ENCODE data around the gene CARNS1. TPM values are rescaled to one million over a fixed set of nuclear protein-coding genes. Genes with fewer than 3 reads are reported as not detected.

The CARNS1 gene
- total RNA-seq, 1 donor from 2014 or later = 78.4 TPM

DNA sequence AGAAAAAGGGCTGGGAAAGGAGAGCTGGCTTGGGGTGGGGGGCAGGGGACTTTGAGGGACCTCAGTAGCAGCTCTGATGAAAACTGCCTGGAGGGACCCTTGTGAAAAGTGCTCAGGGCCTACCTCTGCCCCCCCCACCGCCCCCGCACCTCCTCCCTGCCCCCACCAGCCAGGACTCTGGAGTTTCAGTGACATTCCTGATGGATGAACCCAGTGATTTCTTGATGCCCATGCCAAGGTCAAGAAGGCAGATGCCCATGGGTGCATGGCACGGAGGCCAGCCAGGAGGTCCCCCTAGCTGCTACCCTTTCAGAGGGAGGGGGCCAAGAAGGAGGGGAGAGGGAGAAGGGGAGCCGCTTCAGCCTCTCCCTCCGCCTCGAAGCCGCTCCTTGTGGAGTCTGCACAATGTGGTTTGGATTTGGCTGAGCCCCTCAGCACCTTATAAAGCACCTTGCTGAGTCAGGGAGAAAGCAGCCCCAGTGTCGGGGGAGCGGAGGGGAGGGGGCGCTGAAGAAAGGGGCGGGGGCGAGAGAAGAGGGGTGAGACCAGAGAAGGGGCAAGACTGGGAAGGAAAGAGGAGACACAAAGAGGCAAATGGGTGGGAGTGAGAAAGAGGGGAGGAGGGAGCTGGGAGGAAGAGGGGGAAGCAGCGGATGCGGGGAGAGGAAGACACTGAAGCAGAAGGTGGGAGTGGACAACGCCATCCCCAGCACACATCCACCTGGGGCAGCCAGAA lies 40.0 kb upstream of the CARNS1 start:
- no peak for DNase-seq (ENCODE audit: low spot score)

DNA sequence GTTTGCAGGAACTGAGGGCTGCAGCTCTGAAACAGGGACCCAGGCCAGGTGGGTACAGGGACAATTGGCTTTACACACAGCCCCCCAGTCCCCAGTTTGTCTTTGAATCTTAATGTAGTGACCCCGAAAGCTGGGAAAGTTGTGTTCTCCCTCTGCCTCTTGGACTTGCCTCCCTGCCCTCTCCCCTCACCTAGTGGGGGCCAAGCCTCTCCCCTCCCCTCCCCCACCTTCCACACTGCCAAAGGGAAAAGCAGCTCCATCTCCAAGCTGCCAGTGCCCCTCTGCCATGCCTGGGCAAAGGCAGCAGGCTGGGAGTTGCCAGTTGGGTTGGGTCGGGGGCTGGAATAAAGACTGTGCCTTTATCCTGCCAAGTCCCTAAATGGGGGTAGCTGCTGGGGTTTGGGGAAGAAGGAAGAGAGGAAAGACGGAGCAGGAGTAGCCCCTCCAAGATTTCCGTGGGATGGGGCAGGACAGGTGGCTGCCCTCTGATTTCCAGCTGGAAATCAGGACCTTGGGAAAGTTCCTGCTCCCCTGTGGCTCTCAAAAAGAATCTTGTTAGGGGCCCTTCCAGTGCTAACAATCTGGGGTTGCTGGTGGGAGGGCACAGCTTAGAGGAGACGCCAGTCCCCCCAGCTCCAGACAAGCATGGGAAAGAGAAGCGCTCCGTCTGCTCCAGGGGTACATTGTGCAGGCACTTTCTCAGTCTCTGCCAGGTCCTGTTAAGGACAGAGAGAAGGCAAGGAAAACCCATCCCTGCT lies 39.2 kb upstream of the CARNS1 start:
- DNase-seq (ENCODE audit: low spot score) = no peak

DNA sequence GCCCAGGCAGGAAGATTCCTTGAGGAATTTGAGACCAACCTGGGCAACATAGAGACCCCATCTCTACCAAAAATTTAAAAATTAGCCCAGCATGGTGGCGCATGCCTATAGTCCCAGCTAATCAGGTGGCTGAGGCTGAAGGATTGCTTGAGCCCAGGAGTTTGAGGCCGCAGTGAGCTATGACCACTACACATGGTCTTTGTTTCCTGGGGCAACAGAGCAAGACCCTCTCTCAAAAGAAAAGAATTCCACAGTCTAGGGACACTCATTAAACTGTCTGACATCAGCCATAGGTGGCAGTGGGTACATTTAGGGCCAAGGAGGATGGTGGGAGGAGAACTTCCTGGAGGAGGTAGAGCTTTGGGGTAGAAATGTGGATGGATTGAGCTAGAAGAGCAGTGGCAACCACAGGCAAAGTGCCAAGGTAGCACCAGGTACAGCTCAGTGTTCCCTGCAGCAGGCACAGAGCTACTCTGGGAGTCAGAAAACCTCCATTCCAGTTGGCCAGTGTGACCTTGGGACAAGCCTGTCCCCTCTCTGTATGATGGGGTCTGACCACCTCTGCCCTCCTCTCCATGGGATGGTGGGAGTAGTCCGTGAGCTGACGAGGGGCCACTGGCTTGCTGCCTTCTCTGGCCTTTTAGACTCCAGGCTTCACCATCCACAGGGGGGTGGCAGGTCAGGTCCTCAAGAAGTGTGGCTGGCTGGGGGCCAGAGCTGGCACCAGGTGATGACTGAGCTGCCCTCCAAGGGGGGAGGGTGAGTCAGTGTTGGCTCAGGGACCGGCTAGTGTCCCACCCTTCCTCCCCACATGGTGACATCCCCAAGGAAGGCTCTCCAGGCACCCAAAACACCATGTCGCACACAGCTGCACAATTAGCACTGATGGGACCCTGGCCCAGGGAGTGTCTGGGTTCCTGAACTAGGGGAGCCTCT lies 38.3 kb upstream of the CARNS1 start:
- no peak for DNase-seq (ENCODE audit: low spot score)

DNA sequence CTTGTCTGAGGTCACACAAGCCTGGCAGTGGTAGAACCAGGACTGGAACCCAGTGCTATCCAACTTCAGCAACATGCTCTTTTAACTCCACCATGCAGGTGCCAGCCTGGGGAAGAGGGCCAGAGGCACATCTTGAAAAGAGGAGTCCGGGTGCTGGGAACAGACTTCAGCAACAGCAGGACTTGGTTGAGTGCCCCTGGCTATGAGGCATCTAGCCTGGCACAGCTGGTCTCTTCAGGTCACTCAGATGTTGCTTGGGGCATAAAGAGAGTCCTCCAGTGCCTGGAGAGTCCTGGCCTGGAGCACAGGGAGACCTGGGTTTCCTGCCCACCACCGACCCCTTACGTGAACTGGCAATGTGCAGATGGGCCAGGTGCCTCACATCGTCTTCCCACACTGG lies 36.9 kb upstream of the CARNS1 start:
- no peak for DNase-seq (ENCODE audit: low spot score)

DNA sequence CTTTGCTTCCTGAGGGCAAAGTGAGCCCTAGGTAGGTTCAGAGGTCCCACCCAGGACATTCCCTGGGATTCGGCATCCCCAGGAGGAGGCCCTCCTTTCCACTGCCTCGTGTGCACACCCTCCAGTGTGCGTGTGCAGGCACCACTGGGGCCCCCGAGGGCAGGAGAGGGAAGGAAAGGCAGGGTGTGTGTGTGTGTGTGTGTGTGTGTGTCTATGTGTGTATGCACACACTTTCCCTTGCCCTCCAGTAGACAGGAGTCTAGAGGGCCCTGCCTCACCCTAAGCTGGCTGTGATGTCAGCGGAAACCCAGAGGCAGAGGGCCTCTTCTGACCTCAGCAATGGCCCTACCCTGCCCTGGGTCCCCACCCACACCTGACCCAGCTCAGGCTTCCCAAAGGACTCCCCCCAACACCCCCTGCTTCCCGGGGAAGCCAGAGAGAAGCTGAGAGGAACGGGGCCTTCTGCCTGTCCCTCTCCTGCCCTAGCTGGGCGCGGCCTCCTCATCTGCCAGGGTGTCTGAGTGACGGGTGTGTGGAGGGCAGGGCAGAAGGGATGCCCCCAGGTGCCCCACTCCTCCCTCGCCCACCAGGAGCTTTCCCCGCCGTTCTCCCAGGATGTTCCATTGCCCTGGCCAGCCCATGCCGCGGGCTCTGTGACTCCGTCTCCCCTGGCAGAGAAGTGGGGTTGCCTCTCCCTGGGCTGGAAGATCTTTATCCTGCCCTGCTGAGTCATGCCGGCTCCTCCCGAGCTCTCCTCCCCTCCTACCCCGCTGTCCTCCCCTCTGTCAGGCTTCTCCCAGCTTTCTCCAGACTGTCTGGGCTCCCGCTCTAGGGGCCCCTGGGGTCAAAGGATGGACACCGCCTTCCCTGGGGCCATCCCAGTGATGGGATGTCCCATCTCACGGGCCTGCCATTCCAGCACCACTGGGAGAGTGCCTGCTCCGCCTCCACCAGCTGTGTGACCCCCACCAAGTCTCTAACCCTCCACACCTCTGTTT lies 36.1 kb upstream of the CARNS1 start:
- DNase-seq (ENCODE audit: low spot score) = no peak

DNA sequence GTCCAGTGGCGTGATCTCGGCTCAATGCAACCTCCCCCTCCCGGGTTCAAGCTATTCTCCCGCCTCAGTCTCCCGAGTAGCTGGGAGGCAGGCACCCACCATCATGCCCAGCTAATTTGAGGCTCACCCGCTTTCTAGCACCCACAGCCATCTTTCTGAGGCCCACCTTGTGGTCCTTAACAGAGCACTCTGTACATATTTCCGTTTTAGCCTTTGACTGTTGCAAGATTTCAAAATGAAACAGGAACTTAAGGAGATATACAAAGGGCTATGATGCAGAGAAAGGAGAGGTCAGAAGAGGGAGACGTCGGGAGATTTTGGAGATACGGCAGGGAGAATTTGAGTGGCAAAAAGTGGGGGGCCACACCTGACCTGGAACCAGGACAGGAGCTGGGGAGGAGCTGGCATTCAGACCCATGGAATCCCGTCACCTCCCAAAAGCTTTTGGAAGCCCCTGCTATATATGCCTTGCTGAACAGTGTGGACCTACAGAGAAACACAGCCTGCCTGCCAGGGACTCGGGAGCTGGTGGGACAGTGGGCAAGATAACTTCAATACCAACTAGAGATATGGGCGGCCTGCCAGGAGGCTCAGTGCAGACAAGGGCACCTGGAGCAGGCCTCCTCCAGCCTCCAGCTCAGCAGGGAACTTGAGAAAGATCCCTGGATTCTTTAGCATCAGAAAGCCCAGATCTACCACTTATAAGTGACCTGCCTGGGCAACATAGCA lies 34.1 kb upstream of the CARNS1 start:
- no peak for DNase-seq (ENCODE audit: low spot score)

DNA sequence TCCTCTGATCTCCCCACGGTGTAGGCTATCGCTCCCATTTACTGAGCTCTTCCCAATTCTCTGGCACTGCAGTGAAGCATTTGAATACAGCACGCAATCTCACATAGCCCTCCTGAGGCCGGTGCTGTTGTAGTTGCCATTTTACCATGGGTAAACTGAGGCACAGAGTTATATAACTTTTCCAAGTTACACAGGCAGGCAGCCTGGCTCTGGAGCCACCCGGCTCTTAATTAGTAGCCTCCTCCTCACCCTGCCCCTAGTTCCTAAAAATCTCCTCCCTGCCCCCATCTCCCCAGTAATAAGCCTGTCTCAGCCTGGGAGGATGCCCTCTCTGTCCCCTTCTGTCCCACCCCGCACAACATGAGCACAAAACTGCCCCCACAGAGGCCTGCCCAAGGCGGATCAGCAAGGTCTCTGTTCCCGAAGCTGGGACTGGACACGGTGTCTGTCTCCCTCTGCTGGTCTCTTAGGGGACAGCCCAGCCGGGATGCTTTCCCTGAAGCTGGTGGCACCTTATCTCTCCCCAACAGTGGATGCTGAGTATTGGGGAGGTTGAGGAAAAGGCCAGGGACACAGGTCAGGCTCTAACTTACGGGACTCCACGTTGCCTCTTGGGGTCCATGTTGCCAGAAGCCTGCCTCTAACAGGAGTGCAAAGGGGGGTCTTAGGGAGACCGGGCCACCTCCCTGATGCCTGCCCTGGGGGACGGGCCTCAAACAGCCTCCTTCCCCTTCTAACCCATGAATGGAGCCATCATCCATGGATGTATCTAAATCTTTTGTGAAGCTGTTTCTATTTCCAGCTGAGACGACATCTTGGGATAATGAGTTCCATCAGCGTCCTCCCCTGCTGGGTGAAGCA lies 33.0 kb upstream of the CARNS1 start:
- DNase-seq (ENCODE audit: low spot score) = peak; percentile 86

DNA sequence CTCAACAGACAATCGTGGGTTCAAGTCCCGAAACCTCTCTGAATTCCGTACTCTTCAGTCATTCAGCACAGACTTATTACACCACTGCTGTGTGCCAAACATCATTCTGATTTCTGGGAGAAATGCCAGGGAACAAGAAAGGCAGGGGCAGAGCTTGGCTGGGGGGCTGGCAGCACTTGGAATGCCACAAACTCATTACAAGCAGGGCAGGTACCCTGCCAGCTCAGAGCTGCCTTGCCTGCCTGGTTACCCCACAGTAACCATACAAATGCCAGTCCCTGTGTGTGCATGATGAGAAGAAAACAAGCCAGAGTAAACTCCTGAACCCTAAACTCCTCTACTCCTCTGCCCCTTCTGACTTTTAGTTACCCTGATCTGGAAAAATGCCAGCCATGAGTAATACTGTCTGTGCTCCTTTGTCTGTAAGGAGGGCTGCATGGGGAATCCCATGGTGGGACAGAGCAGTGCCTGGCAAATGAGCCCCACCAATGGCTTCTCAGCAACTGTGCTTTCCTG lies 30.6 kb upstream of the CARNS1 start:
- DNase-seq (ENCODE audit: low spot score) = no peak

DNA sequence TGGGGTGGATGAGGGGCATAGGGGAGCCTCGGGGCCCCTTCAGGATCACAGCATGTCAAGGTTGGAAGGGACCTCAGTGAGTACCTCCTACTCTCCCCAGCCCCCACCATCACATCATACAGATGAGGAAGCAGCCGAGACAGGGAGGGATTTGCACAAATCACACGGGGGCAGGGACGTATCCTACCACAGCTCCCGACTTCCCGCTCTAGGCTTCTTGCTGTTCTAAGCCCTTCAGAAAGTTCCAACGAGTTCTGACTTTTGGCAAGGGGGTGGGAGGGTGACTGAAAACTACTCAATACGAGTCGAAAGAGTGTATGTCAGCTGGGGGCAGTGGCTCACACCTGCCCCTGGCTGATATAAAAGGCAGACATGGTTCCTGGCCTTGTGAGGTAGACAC lies 28.4 kb upstream of the CARNS1 start:
- no peak for DNase-seq (ENCODE audit: low spot score)

DNA sequence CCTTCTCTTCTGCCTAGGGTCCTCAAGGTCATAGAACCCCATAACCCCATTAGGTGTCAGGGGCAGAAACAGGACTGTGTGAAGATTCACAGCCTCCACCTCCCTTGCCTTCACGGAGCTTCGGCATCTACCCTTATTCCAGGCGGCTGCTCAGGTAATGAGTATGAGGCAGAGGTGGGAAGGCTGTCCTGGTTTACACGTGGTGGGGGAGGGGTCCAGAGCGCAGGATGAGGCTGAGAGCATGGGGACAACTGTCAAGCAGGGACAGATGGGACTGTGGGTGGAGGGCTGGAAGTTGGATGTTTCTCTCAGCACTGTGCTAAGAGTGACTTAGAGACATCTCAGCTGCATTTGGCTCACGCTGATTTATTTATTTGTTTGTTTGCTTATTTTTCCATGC lies 28.0 kb upstream of the CARNS1 start:
- no peak for DNase-seq (ENCODE audit: low spot score)

DNA sequence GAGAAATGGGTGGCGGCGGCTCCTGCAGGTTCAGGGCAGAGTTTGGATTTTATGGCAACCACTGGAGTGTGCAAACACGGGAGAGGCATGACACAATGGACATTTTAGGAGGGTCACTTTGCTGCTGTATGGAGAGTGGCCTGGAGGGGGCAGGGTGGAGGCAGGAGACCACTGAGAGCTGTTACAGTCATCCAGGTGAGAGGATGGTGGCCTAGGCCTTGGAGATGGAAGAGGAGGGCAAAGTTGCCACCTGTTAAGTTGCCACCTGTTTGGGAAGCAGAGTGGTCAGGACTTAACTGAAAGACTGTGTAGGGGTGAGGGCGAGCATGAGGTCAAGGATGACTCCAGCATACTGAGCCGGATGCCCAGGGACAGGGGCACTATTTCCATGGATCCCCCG lies 26.0 kb upstream of the CARNS1 start:
- DNase-seq (ENCODE audit: low spot score) = no peak

DNA sequence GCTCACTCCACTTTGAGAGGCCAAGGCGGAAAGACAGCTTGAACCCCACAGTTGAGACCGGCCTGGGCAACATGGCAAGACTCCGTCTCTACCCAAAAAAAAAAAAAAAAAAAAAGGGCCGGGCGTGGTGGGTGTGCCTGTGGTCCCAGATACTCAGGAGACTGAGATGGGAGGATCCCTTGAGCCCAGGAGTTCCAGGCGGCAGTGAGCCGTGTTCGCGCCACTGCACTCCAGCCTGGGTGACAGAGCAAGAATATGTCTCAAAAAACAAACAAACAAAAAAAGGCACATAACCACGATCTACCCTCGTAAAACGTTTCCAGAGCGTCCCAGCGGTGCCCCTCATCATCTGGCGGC lies 24.6 kb upstream of the CARNS1 start:
- no peak for DNase-seq (ENCODE audit: low spot score)

DNA sequence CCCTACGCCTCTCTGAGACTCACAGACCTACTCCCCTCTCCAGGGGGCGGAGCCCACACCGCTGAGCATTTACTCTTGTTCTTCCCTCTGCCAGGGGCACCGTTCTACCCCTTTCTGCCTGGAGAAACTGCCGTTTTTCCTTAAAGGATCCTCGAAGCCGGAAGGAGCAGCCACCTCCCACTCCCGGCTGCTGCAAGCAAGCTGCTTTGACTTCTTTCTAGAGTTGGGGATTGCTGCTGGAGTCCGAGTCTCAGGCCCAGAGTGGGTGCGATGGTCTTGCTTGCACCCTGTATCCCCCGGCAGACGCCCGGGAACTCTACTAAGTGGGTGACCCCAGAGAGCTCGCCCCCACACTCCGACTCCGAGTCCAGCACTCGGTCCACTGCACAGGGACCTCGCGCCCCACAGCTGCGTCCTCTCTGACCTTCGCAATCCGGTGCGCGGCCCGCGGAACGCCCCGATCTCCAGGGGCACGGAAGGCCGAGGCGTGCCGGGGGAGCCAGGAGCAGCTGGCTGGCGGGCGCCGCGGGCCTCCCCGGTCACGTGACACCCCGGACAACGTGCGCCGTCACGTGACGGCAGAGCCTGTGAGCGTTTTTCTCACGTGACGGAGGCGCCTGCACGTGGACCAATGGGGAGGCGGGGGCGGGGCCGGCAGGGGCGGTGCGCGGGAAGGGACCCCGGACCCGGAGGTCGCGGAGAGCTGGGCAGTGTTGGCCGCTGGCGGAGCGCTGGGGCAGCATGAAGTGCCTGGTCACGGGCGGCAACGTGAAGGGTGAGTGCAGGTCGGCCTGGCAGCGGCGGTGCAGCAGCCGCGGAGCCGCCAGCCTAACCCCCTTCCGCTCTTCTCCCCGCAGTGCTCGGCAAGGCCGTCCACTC lies 23.9 kb upstream of the CARNS1 start, which contains the start of gene RAD9A:
TSS of gene RAD9A (plus strand) at position 683 of the 879 bp plus-strand sequence. CDS start at position 742, 59 bp downstream.
- DNase-seq (ENCODE audit: low spot score) = peak; percentile 96

DNA sequence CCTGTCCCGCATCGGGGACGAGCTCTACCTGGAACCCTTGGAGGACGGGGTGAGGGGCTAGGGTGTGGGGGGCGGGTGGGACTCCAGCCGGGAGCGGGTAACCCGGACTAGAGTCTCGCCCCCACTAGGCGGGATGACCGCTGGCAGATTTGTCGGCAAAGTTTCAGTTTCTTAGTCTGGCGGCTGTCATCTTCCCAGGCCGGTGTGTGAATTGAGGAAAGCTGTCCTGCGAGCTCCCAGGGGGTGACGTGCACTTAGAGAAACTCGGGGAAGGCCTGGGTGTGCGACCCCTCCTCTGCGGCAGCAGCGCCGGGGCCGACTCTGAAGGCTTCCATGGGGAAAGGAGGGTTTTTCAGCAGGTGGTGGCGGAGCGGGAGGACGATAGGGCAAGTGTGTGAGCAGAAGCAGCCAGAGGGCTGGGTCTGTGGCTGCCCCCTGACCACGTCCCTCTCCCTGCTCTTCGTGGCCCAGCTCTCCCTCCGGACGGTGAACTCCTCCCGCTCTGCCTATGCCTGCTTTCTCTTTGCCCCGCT lies 23.2 kb upstream of the CARNS1 start:
- no peak for DNase-seq (ENCODE audit: low spot score)

DNA sequence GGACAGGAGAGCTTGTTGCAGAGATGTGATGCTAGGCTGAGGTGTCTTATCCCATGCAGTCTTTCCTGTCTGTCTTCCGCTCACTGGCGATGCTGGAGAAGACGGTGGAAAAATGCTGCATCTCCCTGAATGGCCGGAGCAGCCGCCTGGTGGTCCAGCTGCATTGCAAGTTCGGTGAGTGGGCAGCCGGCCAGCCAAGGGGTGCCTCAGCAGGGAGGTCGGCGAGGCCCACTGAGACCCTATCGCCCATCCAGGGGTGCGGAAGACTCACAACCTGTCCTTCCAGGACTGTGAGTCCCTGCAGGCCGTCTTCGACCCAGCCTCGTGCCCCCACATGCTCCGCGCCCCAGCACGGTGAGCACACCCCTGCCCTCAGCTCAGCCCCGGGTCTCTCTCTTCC lies 22.0 kb upstream of the CARNS1 start:
- DNase-seq (ENCODE audit: low spot score) = no peak

DNA sequence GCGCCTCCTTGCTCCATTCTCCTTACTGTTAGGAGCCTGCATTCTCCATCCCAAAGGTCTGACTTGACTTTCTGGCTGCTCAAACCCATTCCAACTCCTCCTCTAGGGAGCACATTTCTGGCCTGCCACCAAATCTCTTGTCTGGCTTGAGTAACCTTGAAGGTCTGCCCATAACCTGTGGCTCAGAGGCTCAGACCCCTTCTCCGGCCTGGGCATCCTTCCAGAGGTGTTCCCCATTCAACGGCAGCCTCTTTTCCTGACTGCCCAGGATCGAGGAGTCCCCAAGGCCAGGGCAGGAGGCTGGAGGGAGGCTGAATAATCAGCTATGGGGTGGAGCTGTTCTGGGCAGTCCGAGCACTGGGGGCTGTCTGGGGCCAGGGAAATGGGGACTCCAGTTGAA lies 21.5 kb upstream of the CARNS1 start:
- DNase-seq (ENCODE audit: low spot score) = no peak

DNA sequence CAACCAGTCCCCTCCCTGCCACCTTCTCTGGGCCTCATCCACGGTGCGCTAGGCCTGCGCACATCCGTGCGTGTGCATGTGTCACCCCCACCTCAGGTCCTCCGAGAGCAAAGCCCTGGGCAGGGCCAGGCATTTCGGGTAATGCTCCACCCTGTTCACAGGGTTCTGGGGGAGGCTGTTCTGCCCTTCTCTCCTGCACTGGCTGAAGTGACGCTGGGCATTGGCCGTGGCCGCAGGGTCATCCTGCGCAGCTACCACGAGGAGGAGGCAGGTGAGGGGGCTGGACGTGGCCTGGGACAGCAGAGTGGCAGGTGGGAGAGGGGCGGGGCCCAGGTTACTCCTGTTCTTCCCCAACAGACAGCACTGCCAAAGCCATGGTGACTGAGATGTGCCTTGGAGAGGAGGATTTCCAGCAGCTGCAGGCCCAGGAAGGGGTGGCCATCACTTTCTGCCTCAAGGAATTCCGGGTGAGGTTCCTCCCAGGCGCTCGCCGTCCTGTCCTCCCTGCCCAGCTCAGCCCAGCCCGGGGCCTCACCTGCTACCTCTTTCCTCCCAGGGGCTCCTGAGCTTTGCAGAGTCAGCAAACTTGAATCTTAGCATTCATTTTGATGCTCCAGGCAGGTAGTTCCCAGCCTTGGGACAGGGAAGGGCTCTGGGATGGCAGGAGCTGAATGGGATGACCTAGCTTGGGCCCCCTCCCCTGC lies 19.8 kb upstream of the CARNS1 start:
- DNase-seq (ENCODE audit: low spot score) = no peak
